Suppressor macrophage (primary cell): ENCODE results near the gene EVI5.
"Not testable (repeated sequence)": the region's sequence is repeated elsewhere in the genome, so short reads cannot be mapped to it uniquely, and the experiment has no call there.

ENCODE experiments used
- DNase-seq, 4 experiments: peaks; one replicate each; pipeline ENCODE4 v3.0.0-alpha.2; 2020 to 2022

Gene EVI5

DNA sequence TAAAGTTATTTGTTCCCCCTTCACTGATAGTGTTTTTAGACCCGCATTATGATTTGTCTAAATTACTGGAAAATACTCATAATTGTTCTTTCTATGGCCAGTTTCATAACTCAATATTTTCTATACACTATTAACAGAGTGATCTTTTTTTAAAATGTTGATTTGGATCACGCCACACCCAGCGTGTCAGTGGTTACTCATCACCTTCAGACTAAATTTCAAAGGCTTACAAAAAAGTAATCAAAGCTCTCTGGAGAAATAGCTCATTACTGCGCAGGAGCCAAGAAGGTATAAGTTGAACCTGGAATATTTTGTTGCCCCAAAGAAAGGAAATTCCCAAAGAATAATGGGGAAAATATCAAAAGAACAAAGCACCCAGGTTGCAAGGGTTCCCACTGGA, 104.9 kb downstream of the EVI5 start:
- no peak for DNase-seq

- peak; percentile 45 to 74 (median 64) for DNase-seq
Observed at GRCh38 chr1:92663775-92664174, 121.1 kb downstream of the EVI5 start.

- peak in 2 of 4 experiments; percentile 13 to 32 for DNase-seq
Observed at GRCh38 chr1:92662048-92662447, 122.9 kb downstream of the EVI5 start.

GRCh38 chr1:92657701-92658100, 127.2 kb downstream of the EVI5 start:
- DNase-seq: peak; percentile 21 to 61 (median 53)

GRCh38 chr1:92655197-92655801, 129.6 kb downstream of the EVI5 start:
- DNase-seq: no peak

DNA sequence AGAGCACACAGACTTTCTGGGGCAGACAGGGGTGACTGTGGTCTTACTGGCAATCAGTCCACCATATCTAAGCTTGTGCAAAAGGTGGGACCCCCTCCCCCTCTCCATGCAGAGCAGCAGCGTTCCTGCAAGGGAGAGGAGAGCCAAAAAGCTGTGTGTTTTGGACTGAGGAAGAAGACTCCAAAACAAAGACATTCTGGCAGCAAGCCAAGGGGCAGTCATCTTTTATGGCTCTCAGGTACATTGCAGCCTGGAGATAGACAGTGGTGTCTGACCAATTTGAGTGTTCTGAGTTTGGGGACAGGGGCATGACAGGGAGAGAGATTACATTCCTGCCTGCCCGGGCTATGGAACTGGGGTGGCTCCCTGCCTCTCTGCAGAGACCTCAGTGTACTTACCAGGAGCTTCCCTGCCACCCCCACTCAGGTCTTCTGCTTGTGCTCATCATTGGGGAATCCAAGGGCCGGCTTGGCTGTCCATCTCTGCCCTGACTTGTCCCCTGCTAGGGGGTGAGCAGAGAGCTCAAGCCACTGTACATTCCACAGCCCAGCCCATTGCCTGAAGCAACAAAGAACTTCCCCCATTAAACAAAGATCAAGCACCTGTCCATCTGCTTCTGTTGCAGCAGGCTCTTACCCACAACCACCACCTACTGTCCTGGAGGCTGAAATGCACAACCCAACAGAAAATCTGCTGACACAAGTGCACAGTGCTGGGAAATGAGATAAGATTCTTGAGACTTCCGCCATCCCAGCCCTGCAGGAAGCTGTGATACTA, 131.1 kb downstream of the EVI5 start:
- DNase-seq: no peak

GRCh38 chr1:92640686-92641085, 144.2 kb downstream of the EVI5 start:
- DNase-seq: not testable (repeated sequence)

DNA sequence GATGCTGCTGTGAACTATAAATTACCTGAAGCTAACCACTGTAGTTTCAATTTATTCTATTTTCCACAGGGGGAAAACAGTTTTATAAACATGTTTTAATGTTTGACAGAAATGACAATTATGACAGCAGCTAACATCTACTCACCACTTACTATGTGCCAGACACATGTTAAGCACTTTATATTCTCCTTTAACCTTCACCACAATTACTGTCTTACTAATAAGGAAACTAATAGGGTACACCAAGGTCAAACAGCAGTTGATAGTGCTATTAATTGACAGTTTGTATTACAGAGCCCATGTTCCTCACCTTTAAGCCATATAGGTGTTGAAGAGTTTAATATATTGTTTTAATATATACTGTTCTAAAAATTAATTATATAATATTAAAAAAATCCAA, 146.4 kb downstream of the EVI5 start:
- DNase-seq: no peak

DNA sequence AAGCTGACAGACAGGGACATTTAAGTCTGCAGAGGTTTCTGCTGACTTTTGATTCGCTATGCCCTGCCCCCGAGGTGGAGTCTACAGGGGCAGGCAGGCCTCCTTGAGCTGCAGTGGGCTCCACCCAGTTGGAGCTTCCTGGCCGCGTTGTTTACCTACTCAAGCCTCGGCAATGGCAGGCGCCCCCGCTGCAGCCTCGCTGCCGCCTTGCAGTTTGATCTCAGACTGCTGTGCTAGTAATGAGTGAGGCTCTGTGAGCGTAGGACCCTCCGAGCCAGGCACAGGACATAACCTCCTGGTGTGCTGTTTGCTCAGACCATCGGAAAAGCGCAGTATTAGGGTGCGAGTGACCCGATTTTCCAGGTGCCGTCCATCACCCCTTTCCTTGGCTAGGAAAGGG, 149.7 kb downstream of the EVI5 start:
- not testable (repeated sequence) for DNase-seq

DNA sequence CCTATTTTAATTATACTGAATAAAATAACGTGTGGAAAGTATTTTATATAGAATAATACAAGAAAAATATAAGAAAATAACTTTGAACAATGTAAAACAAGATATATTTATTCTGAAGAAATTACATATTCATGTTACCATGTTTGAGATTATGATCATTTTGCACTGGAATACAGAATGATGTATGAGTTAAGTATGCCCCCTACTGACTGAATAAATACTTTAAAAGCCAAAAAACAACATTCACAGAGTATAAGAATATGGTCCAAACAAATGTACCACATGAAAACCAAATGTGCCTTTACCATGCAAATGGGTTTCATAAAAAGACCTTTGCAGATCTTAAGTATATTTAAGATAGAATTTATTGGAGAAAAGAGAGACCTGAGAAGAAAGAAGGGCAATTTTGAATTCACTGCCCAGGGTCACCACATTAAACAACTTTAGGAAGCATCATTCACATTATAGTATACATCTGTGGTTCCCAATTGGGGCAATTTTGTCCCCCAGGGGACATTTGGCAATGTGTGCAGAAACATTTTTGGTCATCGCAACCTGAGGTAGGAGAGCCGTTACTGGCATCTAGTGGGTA, 161.6 kb downstream of the EVI5 start:
- DNase-seq: peak in 2 of 4 experiments; percentile 32 to 47

DNA sequence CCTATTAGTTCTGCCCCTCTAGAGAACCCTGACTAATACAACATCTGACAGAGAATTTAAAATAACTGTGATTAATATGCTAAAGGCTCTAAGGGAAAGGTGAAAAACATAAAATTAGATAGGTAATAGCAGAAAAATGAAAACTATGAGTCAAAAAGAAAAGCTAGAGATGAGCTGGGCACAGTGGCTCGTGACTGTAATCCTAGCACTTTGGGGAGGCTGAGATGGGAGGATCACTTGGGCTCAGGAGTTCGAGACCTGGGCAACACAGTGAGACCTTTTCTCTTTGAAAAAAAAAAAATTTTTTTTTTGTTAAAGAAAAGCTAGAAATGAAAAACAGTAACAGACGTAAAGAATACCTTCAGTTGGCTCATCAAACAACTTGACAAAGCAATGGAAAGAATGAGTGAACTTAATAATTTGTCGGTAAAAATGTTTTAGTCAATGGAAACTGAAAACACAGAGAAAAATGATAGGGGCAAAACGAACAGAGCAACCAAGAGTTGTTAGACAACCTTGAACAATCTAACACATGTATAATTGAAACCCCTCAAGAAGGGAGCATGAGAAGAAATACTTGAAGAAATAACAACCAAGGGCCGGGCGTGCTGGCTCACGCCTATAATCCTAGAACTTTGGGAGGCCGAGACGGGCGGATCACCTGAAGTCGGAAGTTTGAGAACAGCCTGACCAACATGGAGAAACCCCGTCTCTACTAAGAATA, 165.3 kb downstream of the EVI5 start:
- DNase-seq: no peak

- no peak for DNase-seq
Observed at GRCh38 chr1:92601044-92601443, 183.9 kb downstream of the EVI5 start.

DNA sequence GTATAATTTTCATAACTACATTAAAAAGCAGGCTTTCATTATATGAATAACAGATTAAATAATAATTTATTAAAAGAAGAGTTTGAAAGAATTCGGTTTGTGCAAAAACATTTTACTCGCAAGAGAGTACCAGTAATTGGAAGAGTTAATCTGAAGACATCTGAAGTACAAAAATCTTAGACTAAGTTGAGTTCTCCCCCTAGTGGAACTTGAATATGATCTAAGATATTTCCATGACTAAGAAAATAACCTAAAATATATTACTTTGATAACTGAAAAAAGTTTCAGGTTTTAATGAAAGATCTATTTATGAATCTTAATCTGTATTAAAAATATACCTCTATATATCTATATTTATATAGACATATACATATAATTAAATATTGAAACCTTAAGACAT, 185.7 kb downstream of the EVI5 start:
- DNase-seq: peak in 2 of 4 experiments; percentile 58 to 63

- not testable (repeated sequence) for DNase-seq
Observed at GRCh38 chr1:92589361-92589760, 195.5 kb downstream of the EVI5 start.

DNA sequence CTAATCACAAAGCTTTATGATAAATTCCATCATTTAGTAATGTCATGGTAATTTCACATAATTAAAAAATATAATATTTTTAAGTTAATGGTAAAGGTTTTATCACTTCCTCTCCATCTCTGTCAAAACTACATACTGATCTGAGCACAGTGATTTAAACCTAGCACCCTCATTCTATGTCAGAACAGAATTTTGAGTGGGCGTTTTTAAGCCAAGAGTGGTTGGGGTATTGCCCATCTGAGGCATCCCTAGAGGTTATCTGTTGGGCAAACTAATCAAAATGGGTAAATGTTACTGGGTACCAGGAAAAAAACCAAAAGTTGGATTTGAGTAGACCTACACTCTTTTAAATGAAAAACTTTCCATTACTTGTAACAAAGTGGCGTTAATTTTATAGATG, 197.5 kb downstream of the EVI5 start:
- no peak for DNase-seq

DNA sequence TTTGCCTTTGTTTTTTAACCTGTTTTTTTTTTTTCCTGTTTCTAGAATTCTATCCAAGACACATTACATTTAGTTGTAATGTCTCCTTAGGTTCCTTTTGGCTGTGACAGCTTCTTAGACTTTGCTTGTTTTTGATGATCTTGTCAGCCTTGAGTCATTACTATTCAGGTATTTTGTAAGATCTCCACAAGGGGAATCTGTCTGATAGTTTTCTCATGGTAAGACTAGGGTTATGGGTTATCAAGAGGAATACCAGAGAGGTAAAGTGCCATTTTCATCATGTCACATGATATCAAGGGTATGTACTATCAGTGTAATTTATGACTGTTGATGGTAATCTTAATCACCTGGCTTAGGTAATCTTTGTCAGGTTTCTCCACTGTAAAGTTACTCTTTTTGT, 199.1 kb downstream of the EVI5 start:
- DNase-seq: peak in 1 of 4 experiments; percentile 8

- DNase-seq: not testable (repeated sequence)
Observed at GRCh38 chr1:92584810-92585209, 200.1 kb downstream of the EVI5 start.

DNA sequence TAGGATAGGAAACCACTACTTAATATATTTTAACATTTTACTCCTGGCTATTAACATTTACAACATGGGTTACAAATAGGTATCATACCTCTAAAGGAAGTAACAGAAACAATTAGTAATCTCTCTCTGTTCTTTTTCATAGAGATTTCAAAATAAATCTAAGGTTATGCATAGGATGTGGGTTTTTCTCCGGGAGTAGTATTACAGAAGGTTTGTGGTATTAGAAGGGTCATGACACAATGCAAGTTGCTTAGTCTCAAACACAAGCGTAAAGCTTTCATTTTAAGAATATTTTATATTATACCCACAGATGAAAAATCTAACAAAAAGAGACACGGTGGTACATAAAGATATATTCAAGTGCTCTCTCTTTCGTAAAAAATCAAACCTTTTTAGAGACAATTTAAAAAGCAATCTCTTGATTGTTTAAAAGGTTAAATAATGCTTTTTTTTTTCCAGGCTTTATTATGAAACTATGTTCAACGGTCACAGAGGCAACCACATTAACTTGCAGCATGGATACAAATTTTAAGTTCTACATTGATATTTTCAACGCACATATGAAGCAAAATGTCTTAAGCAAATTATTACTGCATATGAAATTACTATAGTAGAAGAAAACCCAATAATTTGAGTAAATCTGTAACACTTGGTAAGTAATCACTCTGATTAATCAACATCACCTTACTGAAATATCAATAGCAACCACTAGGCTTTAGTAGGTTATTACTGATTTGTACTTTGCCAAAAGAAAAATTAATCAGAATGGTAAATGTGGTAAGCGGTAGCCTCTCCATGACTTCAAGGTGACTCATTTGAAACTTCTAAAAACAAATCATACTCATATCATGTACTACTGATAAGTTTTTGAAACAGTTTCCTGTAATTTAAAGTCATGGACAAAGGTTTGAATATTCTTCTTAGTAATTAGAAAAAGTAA, 200.8 kb downstream of the EVI5 start:
- DNase-seq: peak in 2 of 4 experiments; percentile 40 to 50

- DNase-seq: no peak
Observed at GRCh38 chr1:92577261-92577895, 207.5 kb downstream of the EVI5 start.

- no peak for DNase-seq
Observed at GRCh38 chr1:92575123-92575522, 209.8 kb downstream of the EVI5 start.

DNA sequence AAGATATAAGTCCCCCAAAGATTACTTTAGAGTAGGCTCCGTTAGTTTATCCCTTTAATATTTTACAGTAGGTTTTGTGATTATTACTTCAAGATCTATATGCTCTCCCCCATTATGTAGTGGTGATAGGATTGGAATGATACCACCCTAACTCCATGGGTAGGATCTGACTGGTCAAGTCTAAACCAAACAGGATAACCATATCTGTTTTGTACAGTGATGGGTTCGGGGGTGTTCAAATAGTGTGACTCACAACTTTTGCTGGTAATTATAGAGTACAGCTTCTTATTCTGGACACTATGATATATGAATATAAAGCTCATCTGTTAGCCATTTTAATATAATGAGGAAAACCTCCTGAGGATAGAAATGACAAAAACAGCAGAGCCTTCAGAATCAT, 212.4 kb downstream of the EVI5 start:
- DNase-seq: no peak

- no peak for DNase-seq
Observed at GRCh38 chr1:92571578-92571977, 213.3 kb downstream of the EVI5 start.
